IMR-90 (cell line): ENCODE measurements around the gene ARNT2. TPM values are rescaled to one million over a fixed set of nuclear protein-coding genes. Genes with fewer than 3 reads are reported as not detected.
A peak's percentile ranks its signal among the peaks of the same experiment; 100 is the strongest.

ENCODE experiments used
- ATAC-seq: fragments of 200-7000 bp; cut with Tn5 transposase; 2 replicates; pipeline ENCODE4 v1.9.1; 2020; ENCODE audit warnings: low read depth, mild to moderate bottlenecking, moderate library complexity
- BruUV-seq: library from RNA; stranded (reverse); fragments of 400-500 nt; replicated peaks from 2 replicates; lab custom pipeline; 2021; lab: Mats Ljungman, UMichigan
- CTCF ChIA-PET: fragments of 300-600 bp; formaldehyde crosslinking; extraction: SDS; loops from one replicate; lab custom pipeline; 2021; ENCODE audit warnings: antibody characterized with exemption; lab: Yijun Ruan, JAX
- POLR2A ChIA-PET: fragments of 300-600 bp; sonication (Branson Sonifier 250); formaldehyde crosslinking; loops from one replicate; lab custom pipeline; 2022; ENCODE audit warnings: antibody characterized with exemption; ENCODE audit not compliant: unreplicated experiment; lab: Charles Lee
- DNase-seq: peaks from one replicate; pipeline ENCODE4 v3.0.0; 2013
- H2AFZ ChIP-seq: replicated peaks from 2 replicates; pipeline ENCODE3; 2013; ENCODE audit warnings: low read length, mild to moderate bottlenecking; ENCODE audit not compliant: poor library complexity
- H2AK5ac ChIP-seq: 2 replicates; pipeline ENCODE4 v1.6.1; 2013; ENCODE audit warnings: low read depth, low read length, inconsistent platforms
- H2AK9ac ChIP-seq: replicated peaks from 2 replicates; pipeline ENCODE3; 2013; ENCODE audit warnings: mild to moderate bottlenecking, low read depth, low read length, moderate library complexity; ENCODE audit not compliant: poor library complexity
- H2BK120ac ChIP-seq: 2 replicates; pipeline ENCODE4 v1.6.1; 2013; ENCODE audit warnings: low read depth, low read length, inconsistent platforms
- H2BK15ac ChIP-seq: 3 replicates; pipeline ENCODE4 v1.6.1; 2013; ENCODE audit warnings: low read depth, low read length, inconsistent platforms
- H2BK20ac ChIP-seq: 2 replicates; pipeline ENCODE4 v1.6.1; 2013; ENCODE audit warnings: low read depth, mild to moderate bottlenecking, inconsistent platforms, low read length, moderate library complexity
- H2BK5ac ChIP-seq: 2 replicates; pipeline ENCODE4 v1.6.1; 2013; ENCODE audit warnings: mild to moderate bottlenecking, low read depth, low read length, inconsistent platforms; ENCODE audit not compliant: poor library complexity, severe bottlenecking
- H3K14ac ChIP-seq: replicated peaks from 2 replicates; pipeline ENCODE4 v1.6.1; 2013; ENCODE audit warnings: low read depth, low read length, inconsistent platforms
- H3K18ac ChIP-seq: 2 replicates; pipeline ENCODE4 v1.6.1; 2013; ENCODE audit warnings: low read depth, low read length, control low read depth
- H3K23ac ChIP-seq: 2 replicates; pipeline ENCODE4 v1.6.1; 2013; ENCODE audit warnings: low read depth, low read length, inconsistent platforms
- H3K27ac ChIP-seq: 2 replicates; pipeline ENCODE4 v1.5.1; 2013; ENCODE audit warnings: mild to moderate bottlenecking, control low read depth, low read length; ENCODE audit not compliant: insufficient read depth
- H3K27me3 ChIP-seq: 2 replicates; pipeline ENCODE4 v1.6.1; 2013; ENCODE audit warnings: low read length; ENCODE audit not compliant: control insufficient read depth, insufficient read depth
- H3K36me3 ChIP-seq: 2 replicates; pipeline ENCODE4 v1.6.1; 2013; ENCODE audit warnings: low read length, mixed read lengths; ENCODE audit not compliant: control insufficient read depth, insufficient read depth
- H3K4ac ChIP-seq: 2 replicates; pipeline ENCODE4 v1.6.1; 2013; ENCODE audit warnings: low read depth, low read length, inconsistent platforms
- H3K4me1 ChIP-seq: 2 replicates; pipeline ENCODE4 v1.6.1; 2013; ENCODE audit warnings: low read length, mixed read lengths; ENCODE audit not compliant: control insufficient read depth, insufficient read depth
- H3K4me2 ChIP-seq: 2 replicates; pipeline ENCODE4 v1.6.1; 2013; ENCODE audit warnings: low read depth, mild to moderate bottlenecking, control low read depth, low read length, moderate library complexity
- H3K4me3 ChIP-seq: 2 replicates; pipeline ENCODE4 v1.5.1; 2013; ENCODE audit warnings: low read depth, mild to moderate bottlenecking, control low read depth, low read length, moderate library complexity; ENCODE audit not compliant: insufficient read depth
- H3K56ac ChIP-seq: 2 replicates; pipeline ENCODE4 v1.6.1; 2013; ENCODE audit warnings: low read length, inconsistent platforms; ENCODE audit not compliant: insufficient read depth; ENCODE audit errors: extremely low read depth
- H3K79me1 ChIP-seq, 2 experiments: 2 replicates each; pipeline ENCODE4 v1.6.1; 2013; ENCODE audit warnings: low read length in 2 of 2, inconsistent platforms in 1 of 2, low read depth in 1 of 2
- H3K9ac ChIP-seq: 2 replicates; pipeline ENCODE4 v1.6.1; 2013; ENCODE audit warnings: low read depth, low read length, control low read depth
- H3K9me1 ChIP-seq: 2 replicates; pipeline ENCODE4 v1.6.1; 2013; ENCODE audit warnings: low read length, inconsistent platforms; ENCODE audit not compliant: insufficient read depth
- H3K9me3 ChIP-seq: 2 replicates; pipeline ENCODE4 v1.6.1; 2013; ENCODE audit warnings: low read length; ENCODE audit not compliant: control insufficient read depth, insufficient read depth
- H4K20me1 ChIP-seq: 2 replicates; pipeline ENCODE4 v1.6.1; 2013; ENCODE audit warnings: low read length, inconsistent platforms; ENCODE audit not compliant: insufficient read depth
- H4K5ac ChIP-seq: 2 replicates; pipeline ENCODE4 v1.6.1; 2013; ENCODE audit warnings: mild to moderate bottlenecking, low read depth, low read length, control low read depth
- H4K8ac ChIP-seq, 2 experiments: 2 replicates each; pipeline ENCODE4 v1.6.1; 2013; ENCODE audit warnings: low read depth in 2 of 2, low read length in 2 of 2, control low read depth in 1 of 2, inconsistent platforms in 1 of 2
- H4K91ac ChIP-seq: 2 replicates; pipeline ENCODE4 v1.6.1; 2013; ENCODE audit warnings: low read depth, low read length, inconsistent platforms; ENCODE audit not compliant: insufficient read depth
- RFX5 ChIP-seq: IDR thresholded peaks from 2 replicates; pipeline ENCODE4 v1.8.0; 2012; ENCODE audit warnings: low read depth, mild to moderate bottlenecking, low read length, moderate library complexity
- WGBS, 2 experiments: methylation state at CpG; one replicate each; pipeline versions ENCODE4 v1.1.5 to v1.1.7; 2013; ENCODE audit warnings: missing lambda C conversion rate in 2 of 2; ENCODE audit not compliant: insufficient read length in 1 of 2; ENCODE audit errors: extremely low coverage in 2 of 2; 5-methylcytosine and 5-hydroxymethylcytosine counted together
- dilution Hi-C: fragments of 300-500 bp; cut with HindIII; formaldehyde crosslinking; loops from one replicate; pipeline ENCODE4 v1.14.3; 2018; ENCODE audit warnings: low sequenced_read_pairs; ENCODE audit not compliant: unreplicated experiment
- in situ Hi-C: fragments of 300-500 bp; cut with MboI; formaldehyde crosslinking; loops from 3 replicates; pipeline ENCODE4 v1.14.3; 2019; ENCODE audit warnings: low sequenced_read_pairs, inconsistent platforms, mixed read lengths
- intact Hi-C: fragments of 100-400 bp; cut with micrococcal nuclease; formaldehyde crosslinking; loops from 2 replicates; pipeline ENCODE4 v1.10.0; 2022
- polyA plus RNA-seq, 3 experiments: library from polyadenylated mRNA; depleted of rRNA; stranded (reverse); fragments of >200 nt; gene quantifications; 2 replicates each; pipeline ENCODE4 v1.2.3, GENCODE V29; 2012; ENCODE audit warnings: low replicate concordance in 1 of 3
- total RNA-seq: library from RNA; depleted of rRNA; stranded (reverse); fragments of >200 nt; gene quantifications from 2 replicates; pipeline ENCODE4 v1.2.3, GENCODE V29; 2012
- TF ChIP-seq, protein P1 (sequence below): fragments of 150-350 bp; IDR thresholded peaks from 2 replicates; pipeline ENCODE4 v1.6.1; 2016; ENCODE audit warnings: low read depth, mild to moderate bottlenecking, low read length, moderate library complexity, borderline replicate concordance

The ARNT2 gene
- total and polyA plus RNA-seq, 2 of the 4 experiments (the other 2 are of a cell fraction): 18.2 to 19.0 TPM

DNA sequence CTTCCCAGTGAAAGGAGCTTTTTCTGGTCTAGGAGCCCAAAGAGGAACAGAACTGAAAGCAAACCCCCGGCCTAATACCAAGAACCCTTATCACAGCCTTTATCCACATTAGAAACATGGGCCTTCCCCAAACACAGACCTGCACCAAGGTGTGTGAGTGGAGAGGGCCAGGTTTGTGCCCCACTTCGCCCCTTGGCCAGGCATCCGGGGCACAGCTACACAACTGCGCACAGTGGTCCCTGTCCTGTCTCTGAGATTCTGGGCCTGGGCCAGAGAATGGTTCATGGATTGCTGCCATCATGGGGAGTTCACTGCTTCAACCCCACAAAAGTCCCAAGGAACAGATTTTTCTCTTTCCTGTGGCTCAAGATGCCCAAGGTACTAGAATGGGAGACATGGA is 165.5 kb downstream of the ARNT2 start:
- Histone ChIP-seq H2BK20ac (peak overlapping the region; percentile 57), H2BK5ac (no peak overlapping the region), H3K4me3 (no peak overlapping the region), H4K8ac (peak overlapping the region in 1 of 2 experiments; percentile 55; a peak in 2 of 4 replicates), H2AK9ac (no peak overlapping the region), H4K20me1 (no peaks in the 10 kb centered on the region), H3K79me1 (peaks cover 8 to 20% of the 10 kb centered on the region in 2 experiments; a peak in 3 of 4 replicates), H2AFZ (no peak overlapping the region), H3K9me1 (peaks cover 22% of the 10 kb centered on the region), H2BK15ac (peak overlapping the region; percentile 83; the same call in 2 of the 3 replicates), H2BK120ac (peak overlapping the region; percentile 96; the same call in 1 of the 2 replicates), H4K5ac (no peak overlapping the region; the same call in 1 of the 2 replicates), H3K23ac (no peak overlapping the region), H3K56ac (no peak overlapping the region), H3K4me2 (no peak overlapping the region), H4K91ac (peak overlapping the region; percentile 85; the same call in 1 of the 2 replicates), H3K4ac (peak overlapping the region; percentile 85; the same call in 1 of the 2 replicates), H3K18ac (peak overlapping the region; percentile 58; the same call in 1 of the 2 replicates), H3K27ac (0 out of 2 replicates have a peak overlapping the region, but pooled peaks have one; percentile 17), H3K36me3 (peaks cover 25% of the 10 kb centered on the region), H2AK5ac (peak overlapping the region; percentile 91; the same call in 1 of the 2 replicates), H3K9me3 (no peaks in the 10 kb centered on the region), H3K14ac (peak overlapping the region; percentile 14; the same call in 1 of the 2 replicates), H3K4me1 (peaks cover 18% of the 10 kb centered on the region), H3K9ac (no peak overlapping the region), H3K27me3 (no peaks in the 10 kb centered on the region)
- dilution Hi-C loops (no loop called here), intact Hi-C loops (loop anchor here (5.0 kb wide), 1 partner anchor 403 kb away; no protein-coding TSS in a partner anchor), in situ Hi-C loops (loop anchor here (5.0 kb wide), 3 partner anchors 112 to 403 kb away; partner anchors contain the start of gene CEMIP)
- no CpG with 5 or more reads among the region's 4 CpGs for WGBS, 2 experiments
- no TSS peak for BruUV-seq
- ChIA-PET CTCF (no interaction called here), POLR2A (no interaction called here)
- ATAC-seq: no peak
- TF ChIP-seq, protein P1, sequence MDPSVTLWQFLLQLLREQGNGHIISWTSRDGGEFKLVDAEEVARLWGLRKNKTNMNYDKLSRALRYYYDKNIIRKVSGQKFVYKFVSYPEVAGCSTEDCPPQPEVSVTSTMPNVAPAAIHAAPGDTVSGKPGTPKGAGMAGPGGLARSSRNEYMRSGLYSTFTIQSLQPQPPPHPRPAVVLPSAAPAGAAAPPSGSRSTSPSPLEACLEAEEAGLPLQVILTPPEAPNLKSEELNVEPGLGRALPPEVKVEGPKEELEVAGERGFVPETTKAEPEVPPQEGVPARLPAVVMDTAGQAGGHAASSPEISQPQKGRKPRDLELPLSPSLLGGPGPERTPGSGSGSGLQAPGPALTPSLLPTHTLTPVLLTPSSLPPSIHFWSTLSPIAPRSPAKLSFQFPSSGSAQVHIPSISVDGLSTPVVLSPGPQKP: no peak
- TF ChIP-seq RFX5: no peak
- DNase-seq: no peak
